AML-193 (cell line): ENCODE measurements around the gene CASS4.

Experiments used
- DNase-seq, 2 experiments: peaks; one replicate each; lab custom pipeline; 2025; lab: John Stamatoyannopoulos, UW

Gene CASS4

GRCh38 chr20:56424931-56425330 lies 12.9 kb downstream of the CASS4 start:
- DNase-seq: no peak

GRCh38 chr20:56426026-56426425 lies 14.0 kb downstream of the CASS4 start:
- DNase-seq: no peak

- DNase-seq: no peak
These were observed 14.9 kb downstream of the CASS4 start for GRCh38 chr20:56426926-56427325.

- peak; percentile 35 to 41 for DNase-seq
These were observed 15.7 kb downstream of the CASS4 start for GRCh38 chr20:56427797-56428196.

DNA sequence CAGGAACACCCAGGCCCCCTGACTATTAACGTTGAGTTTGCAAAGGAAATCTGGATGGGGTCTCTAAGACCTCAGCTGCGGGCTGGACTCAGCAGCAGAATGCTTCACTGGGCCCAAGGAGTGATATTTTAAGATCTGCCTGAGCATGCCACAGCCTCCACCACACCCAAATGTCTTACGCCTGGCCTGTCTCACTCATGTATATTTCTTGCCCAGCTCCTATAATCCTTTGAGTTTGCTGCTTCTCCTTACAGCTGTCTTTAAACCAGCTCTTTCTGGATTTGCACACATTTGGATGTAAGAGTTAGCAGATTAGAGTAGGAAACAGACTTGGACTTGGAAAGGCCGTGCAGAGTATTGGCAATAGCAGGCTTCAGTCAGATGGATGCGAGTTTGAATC lies 16.4 kb downstream of the CASS4 start:
- DNase-seq: no peak

- DNase-seq: no peak
These were observed 16.8 kb downstream of the CASS4 start for GRCh38 chr20:56428881-56429280.

GRCh38 chr20:56429502-56429901 lies 17.4 kb downstream of the CASS4 start:
- peak; percentile 42 to 75 for DNase-seq

GRCh38 chr20:56429941-56430340 lies 17.9 kb downstream of the CASS4 start:
- DNase-seq: no peak

- no peak for DNase-seq
These were observed 18.4 kb downstream of the CASS4 start for GRCh38 chr20:56430461-56430860.

GRCh38 chr20:56430957-56431356 lies 18.9 kb downstream of the CASS4 start:
- DNase-seq: no peak

- no peak for DNase-seq
These were observed 19.4 kb downstream of the CASS4 start for GRCh38 chr20:56431471-56431870.

- no peak for DNase-seq
These were observed 21.3 kb downstream of the CASS4 start for GRCh38 chr20:56433221-56433879.

DNA sequence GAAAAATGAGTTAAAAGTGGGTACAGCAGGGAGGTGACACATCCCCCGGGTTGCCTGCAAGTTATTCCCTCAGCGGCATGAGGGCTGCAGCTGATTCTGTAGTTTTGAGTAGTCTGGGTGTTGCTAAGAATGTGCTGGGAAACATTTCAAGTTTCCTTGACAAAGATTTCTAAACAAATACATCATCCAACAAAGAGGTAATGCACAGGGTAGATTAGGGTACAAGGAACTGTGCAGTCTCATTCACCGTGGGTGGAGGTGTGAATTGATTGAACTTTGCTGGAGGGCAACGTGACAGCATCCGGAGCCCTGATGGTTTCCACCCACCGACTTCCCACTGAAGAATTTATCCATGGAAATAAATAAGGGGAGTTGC lies 21.8 kb downstream of the CASS4 start:
- no peak for DNase-seq

DNA sequence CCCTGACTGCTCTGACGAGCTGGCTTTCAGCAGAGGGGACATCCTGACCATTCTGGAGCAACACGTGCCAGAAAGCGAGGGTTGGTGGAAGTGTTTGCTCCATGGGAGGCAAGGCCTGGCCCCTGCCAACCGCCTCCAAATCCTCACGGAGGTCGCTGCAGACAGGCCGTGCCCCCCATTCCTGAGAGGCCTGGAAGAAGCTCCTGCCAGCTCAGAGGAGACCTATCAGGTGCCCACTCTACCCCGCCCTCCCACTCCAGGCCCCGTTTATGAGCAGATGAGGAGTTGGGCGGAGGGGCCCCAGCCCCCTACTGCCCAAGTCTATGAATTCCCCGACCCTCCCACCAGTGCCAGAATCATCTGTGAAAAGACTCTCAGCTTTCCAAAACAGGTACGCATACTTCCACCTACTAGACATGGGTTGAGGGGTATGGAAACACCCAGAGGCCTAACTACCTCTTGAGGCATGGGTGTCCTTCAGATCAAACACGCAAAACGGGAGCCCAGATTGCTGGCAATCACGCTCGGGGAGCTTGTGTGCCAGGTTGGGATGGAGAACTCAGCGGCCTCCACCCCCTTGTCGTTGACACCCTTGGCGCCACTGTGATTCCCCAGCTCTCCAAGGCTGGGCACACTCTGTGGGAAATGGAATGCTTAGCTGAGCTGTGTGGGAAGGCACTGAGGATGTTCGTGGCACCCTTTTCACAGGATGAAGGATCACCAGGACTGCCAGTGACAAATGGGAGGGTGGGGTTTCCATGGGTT lies 25.3 kb downstream of the CASS4 start:
- DNase-seq: no peak

GRCh38 chr20:56438284-56438683 lies 26.2 kb downstream of the CASS4 start:
- DNase-seq: no peak

GRCh38 chr20:56439771-56440291 lies 27.8 kb downstream of the CASS4 start:
- DNase-seq: peak in 1 of 2 experiments; percentile 4

DNA sequence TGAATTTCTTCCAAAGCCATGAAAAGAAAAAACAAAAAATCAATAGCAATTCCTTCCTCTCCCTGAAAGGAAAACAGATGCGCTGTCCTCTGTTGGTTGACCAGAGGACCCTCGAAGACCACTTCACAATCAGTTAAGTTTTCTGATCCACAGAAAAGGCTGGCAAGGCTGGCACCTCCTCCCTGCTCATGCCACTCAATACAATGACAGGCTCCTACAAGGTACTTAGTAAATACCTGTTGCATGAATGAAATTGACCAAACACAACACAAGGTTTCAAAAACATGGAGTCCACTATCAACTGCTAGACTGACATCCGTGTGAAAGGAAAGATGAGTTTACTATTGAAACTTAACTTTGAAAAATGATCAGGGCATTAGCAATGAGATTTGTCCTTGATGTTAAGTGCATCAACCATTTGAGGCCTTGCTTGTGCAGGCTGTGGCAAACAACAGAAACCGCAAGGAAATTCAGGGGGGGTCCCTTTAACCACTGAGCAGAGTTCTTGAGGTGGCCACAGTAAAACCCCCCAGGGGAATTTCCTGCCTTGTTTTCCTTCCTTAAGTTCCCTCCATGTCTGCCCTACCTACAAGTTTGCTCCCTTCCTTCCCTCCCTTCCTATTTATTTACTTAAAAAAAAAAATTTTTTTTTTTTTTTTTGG lies 28.4 kb downstream of the CASS4 start:
- DNase-seq: peak in 1 of 2 experiments; percentile 3

DNA sequence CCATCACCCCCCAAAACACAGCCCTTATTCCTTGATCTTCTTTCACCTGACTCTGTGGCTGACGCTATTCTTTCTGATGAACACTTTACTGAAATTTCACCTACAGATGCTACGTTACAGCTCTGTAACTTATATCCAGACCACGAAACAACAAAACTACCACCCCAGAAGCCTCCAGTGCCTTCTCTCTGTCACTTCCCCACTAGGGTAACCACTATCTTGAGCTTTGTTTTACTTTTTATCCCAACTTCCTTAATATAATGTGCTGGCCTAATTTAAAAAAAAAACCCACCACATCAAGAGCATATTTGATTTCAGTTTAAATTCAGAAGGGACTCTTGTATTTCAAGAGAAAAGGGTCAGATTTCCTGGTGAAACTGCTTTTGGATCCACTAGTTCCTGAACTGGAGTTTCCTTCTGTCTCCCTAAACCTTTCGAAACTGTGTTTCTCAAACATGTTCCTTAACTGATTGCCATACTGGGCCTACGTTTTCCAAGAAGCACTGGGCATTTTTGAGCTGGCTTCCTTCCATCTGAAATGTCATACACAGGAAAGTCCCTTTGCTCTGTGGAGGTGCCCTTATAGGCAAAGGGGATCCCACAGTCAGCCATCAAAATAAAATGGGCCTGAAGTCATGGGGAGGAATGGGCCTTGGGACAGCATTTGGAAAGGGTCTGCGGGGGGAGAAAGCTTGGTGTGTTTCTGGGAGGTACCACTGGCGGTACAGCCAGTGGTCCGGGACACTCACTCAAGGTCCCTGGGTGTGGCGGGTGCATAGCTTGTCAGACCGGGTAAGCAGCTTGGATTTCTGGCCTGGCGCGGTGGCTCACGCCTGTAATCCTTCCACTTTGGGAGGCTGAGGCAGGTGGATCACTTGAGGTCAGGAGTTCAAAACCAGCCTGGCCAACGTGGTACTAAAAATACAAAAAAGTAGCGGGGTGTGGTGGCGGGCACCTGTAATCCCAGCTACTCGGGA lies 30.6 kb downstream of the CASS4 start:
- DNase-seq: peak; percentile 54 to 60

GRCh38 chr20:56443654-56444540 lies 31.8 kb downstream of the CASS4 start:
- DNase-seq: no peak

GRCh38 chr20:56445130-56445529 lies 33.1 kb downstream of the CASS4 start:
- no peak for DNase-seq

GRCh38 chr20:56445540-56445939 lies 33.5 kb downstream of the CASS4 start:
- DNase-seq: no peak
